Stimulated activated naive CD4-positive, alpha-beta T cell (primary cell): ENCODE results near the gene GPR26.

Source experiments
- DNase-seq, 6 experiments: peaks; one replicate each; lab custom pipeline; 2025; lab: John Stamatoyannopoulos, UW

The GPR26 gene

GRCh38 chr10:123648595-123648994 is 17.6 kb upstream of the GPR26 start:
- no peak for DNase-seq

- DNase-seq, result no peak
Measured at GRCh38 chr10:123649676-123650075, 16.5 kb upstream of the GPR26 start.

DNA sequence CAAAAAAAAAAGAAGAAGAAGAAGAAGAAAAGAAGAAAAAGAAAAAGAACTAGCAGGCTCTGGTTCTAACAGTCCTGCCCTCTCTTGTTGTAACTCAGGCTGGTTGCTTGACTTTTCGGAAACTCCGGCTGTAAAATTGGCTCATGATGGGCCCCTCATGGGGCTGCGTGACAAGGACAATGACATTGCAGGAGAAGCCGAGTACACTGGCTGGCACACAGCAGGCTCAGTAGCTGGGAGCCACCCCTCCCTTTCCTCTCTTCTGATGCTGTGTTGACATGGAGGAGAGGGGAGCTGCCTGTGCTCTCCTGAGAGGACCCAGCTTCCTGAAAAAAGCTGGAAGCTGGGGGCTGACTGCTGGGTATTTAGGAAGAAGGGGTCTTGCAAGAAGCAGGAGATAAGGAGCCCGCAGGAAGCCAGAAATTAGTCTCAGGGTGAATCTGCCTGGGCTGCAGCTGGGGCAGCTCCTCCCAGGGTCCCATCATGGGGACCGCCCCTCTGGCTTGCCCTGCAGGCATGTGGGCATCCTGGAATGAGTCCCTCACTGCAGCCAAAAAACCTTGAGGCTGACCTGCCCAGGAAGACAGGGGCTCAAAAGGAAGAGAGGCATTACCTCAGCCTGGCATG is 14.6 kb upstream of the GPR26 start:
- no peak for DNase-seq

- DNase-seq, result no peak
Measured at GRCh38 chr10:123655751-123656150, 10.4 kb upstream of the GPR26 start.

- DNase-seq, result no peak
Measured at GRCh38 chr10:123663522-123663921, 2.6 kb upstream of the GPR26 start.

- no peak for DNase-seq
Measured at GRCh38 chr10:123665491-123666286, 466 bp upstream of the GPR26 start.

GRCh38 chr10:123669886-123670285 is 3.7 kb downstream of the GPR26 start:
- no peak for DNase-seq

GRCh38 chr10:123673198-123673597 is 7.0 kb downstream of the GPR26 start:
- DNase-seq, result no peak

DNA sequence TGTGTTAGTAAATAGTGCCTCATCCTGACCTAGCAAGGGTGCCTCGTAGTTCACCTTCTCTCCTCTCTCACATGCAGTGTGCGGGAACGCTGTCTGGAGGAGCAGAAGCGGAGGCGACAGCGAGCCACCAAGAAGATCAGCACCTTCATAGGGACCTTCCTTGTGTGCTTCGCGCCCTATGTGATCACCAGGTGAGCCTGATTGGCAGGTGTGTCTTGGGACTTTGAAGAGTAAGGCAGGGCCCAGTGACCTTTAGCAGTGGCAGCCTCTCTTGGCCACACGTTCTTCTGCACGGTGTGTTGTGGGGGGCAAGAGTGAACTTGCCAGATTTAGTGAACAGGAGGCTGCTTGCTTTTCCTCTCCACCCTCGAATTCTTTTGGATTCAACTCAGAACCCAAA is 8.6 kb downstream of the GPR26 start:
- no peak for DNase-seq

- DNase-seq, result no peak
Measured at GRCh38 chr10:123675811-123676210, 9.7 kb downstream of the GPR26 start.

DNA sequence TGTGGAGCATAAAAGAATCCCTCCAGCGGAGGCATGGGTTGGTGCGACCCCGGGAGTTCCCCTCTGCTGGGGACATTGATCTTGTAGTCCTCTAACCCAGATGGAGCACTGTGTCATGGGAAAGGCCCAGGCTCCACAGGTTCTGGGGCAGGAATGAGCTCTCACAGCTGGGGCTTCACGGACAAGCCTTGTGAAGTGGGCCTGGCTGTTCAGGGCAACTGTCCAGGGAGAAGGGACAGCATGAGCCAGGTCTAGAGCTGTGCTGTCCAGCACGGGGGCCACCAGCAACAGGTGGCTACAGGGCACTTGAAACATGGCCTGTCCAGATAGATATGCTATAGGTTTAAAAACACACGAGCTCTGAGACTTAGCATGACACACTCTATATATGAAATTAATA is 11.4 kb downstream of the GPR26 start:
- DNase-seq, result no peak

GRCh38 chr10:123678376-123678775 is 12.2 kb downstream of the GPR26 start:
- DNase-seq, result no peak

GRCh38 chr10:123681285-123681684 is 15.1 kb downstream of the GPR26 start:
- DNase-seq, result no peak

- no peak for DNase-seq
Measured at GRCh38 chr10:123682477-123682876, 16.3 kb downstream of the GPR26 start.

DNA sequence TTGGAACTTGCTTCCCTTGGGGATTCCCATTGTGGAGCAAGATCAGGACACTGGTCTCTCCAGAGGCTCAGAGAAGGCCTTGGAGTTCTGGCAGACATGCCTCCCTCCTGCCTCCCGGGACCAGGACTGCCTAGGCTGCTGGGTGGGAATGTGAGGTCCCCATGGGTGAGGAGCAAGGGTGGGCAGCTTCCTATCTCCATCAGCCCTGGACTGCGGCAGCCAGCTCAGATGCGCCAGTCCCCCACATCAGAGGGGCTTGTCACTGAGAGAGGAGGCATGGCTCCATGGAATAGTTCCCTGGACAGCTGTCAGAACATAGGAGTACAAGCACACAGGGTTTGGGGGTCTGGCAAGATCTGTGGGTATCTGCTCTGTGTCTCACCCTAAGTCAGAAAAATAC is 17.3 kb downstream of the GPR26 start:
- no peak for DNase-seq

- no peak for DNase-seq
Measured at GRCh38 chr10:123683865-123684264, 17.7 kb downstream of the GPR26 start.

- no peak for DNase-seq
Measured at GRCh38 chr10:123685260-123685659, 19.1 kb downstream of the GPR26 start.

DNA sequence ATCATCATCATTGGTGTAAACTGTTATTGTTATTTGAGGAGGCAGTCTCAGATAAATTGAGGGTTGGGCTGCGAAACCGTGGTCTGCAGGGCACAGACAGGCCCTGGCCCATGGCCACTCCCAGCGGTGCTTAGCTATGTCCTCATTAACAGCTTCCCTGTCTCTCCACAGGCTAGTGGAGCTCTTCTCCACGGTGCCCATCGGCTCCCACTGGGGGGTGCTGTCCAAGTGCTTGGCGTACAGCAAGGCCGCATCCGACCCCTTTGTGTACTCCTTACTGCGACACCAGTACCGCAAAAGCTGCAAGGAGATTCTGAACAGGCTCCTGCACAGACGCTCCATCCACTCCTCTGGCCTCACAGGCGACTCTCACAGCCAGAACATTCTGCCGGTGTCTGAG is 21.6 kb downstream of the GPR26 start:
- DNase-seq, result no peak

GRCh38 chr10:123689880-123690279 is 23.7 kb downstream of the GPR26 start:
- no peak for DNase-seq

DNA sequence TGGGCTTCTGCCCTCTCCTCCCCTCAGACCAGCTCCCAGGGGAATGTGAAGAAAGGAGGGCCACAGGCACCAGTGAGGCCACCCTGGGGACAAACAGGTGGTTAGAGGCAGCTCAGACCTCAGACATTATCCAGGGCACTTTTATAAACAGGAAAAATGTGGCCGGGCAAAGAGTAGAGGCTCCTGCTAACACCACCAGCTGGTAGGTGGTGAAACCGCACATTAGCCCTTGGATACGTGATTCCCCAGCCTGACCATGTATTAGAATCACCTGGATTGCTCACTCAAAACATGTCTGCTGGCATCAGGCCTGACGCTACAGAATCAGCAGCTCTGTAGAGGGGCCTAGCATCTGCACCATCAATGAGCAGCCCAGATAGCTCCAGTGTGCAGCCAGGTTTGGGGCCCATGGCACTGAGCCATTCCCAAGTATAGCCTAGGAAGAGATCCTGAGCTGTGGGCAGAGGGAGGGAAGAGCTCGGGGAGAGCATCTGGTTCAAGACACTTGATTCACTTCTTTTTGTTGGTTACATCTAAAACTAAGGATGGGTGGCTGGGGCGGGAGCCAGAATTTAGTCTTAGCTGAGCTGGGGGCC is 37.1 kb downstream of the GPR26 start:
- no peak for DNase-seq

DNA sequence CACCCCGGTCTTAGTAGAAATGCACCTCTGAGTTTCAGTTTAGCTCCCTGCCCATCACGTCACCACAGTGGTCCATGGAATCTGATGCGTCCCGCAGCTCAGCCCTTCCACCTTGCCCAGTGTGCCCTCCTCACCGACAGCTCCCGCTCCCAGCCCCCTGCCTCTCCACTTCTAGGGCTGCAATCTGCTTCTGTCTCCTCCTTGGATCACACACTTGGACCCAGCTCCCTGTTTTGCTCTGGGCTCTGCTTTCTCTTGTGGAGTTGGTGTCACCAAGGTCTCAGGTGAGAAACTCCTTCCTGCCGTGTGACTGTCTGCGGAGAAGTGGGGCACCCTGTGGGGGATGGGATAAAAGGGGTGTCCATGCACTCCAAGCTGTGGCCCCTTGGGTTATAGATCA is 37.9 kb downstream of the GPR26 start:
- DNase-seq, result no peak

DNA sequence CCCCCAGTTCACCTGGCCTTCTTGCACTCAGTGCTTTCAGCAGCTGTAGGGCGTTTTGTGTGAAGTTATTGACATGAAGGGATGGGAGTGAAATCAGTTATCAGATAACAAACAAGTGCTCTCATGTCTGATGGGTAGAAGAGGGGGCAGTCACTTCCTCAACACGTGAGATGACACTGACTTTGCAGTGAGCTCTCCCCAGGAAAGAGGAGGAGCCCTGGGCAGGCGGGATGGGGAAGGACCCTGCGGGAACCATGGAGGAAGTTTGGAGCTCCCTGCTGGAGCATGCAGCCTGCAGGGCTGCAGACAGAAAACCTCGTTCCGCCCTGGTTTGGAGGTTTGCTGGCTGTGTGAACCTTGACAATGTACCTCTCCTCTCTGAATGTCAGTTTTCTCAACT is 38.7 kb downstream of the GPR26 start:
- DNase-seq, result no peak

DNA sequence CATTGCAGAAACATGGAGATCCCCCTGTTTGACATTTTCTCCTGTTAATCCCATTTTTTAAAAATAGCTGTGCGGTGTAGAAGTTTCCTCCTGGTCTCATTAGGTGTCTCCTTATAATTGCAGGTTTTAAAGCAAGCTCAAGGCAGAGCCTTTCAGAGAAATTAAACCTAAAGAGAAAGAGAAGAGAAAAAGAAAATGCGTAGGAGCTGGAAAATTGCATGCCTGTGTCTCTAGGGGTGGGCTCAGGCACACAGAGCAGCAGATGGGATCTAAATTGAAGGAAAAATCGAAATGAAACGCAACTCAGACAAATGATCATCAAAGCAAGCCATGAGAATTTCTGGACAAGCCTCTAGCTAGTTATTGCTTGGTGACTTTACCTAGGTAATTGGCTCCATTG is 40.1 kb downstream of the GPR26 start:
- DNase-seq, result no peak
